OCI-LY1 (cell line): ENCODE measurements around the gene PRG2.

ENCODE experiments used
- H2AFZ ChIP-seq: fragments of 200-600 bp; sonication (generic), shearing (Covaris generic); 2 replicates; pipeline ENCODE4 v1.6.0; 2014; ENCODE audit warnings: antibody characterized with exemption, mild to moderate bottlenecking, low read length
- H3F3A ChIP-seq: fragments of 200-600 bp; sonication (generic), shearing (Covaris generic); 2 replicates; pipeline ENCODE4 v1.6.0; 2014; ENCODE audit warnings: mild to moderate bottlenecking, antibody characterized with exemption, low read length, moderate library complexity; ENCODE audit not compliant: insufficient read depth
- H3K27ac ChIP-seq: fragments of 200-600 bp; sonication (generic); 2 replicates; pipeline ENCODE4 v1.5.1; 2014; ENCODE audit warnings: low read length, mixed run types, mild to moderate bottlenecking, low read depth; ENCODE audit not compliant: poor library complexity, severe bottlenecking
- H3K27me3 ChIP-seq: fragments of 200-600 bp; sonication (generic); 2 replicates; pipeline ENCODE4 v1.6.0; 2014; ENCODE audit warnings: antibody characterized with exemption, mild to moderate bottlenecking, low read length, moderate library complexity; ENCODE audit not compliant: insufficient read depth
- H3K36me3 ChIP-seq: fragments of 200-600 bp; sonication (generic); 2 replicates; pipeline ENCODE4 v1.6.1; 2014; ENCODE audit warnings: mild to moderate bottlenecking, antibody characterized with exemption, low read length, moderate library complexity, mixed read lengths; ENCODE audit not compliant: insufficient read depth
- H3K4me1 ChIP-seq: fragments of 200-600 bp; sonication (generic); 2 replicates; pipeline ENCODE4 v1.5.1; 2014; ENCODE audit warnings: mild to moderate bottlenecking, low read length, moderate library complexity; ENCODE audit not compliant: insufficient read depth, severe bottlenecking
- H3K4me2 ChIP-seq: fragments of 200-600 bp; sonication (generic), shearing (Covaris generic); 2 replicates; pipeline ENCODE4 v1.6.1; 2014; ENCODE audit warnings: low read length
- H3K4me3 ChIP-seq: fragments of 200-600 bp; sonication (generic); 2 replicates; pipeline ENCODE4 v1.5.1; 2014; ENCODE audit warnings: low read length, low read depth, mild to moderate bottlenecking, mixed read lengths; ENCODE audit not compliant: poor library complexity, severe bottlenecking
- H3K79me2 ChIP-seq: fragments of 200-600 bp; shearing (Covaris generic); 2 replicates; pipeline ENCODE4 v1.6.1; 2016; ENCODE audit warnings: mixed run types, low read length, mixed read lengths; ENCODE audit not compliant: insufficient read depth
- H3K9ac ChIP-seq: fragments of 200-600 bp; sonication (generic), shearing (Covaris generic); 2 replicates; pipeline ENCODE4 v1.6.1; 2014; ENCODE audit warnings: mild to moderate bottlenecking, low read length, mixed read lengths
- H3K9me2 ChIP-seq: fragments of 200-600 bp; sonication (generic), shearing (Covaris generic); 2 replicates; pipeline ENCODE4 v1.6.1; 2014; ENCODE audit warnings: low read depth, mild to moderate bottlenecking, low read length, mixed read lengths
- H3K9me3 ChIP-seq: fragments of 200-600 bp; shearing (Covaris generic); 2 replicates; pipeline ENCODE4 v1.6.1; 2014; ENCODE audit warnings: low read length, mixed read lengths
- H4K20me1 ChIP-seq: fragments of 200-600 bp; sonication (generic), shearing (Covaris generic); 2 replicates; pipeline ENCODE4 v1.6.0; 2016; ENCODE audit warnings: mild to moderate bottlenecking, low read length; ENCODE audit not compliant: insufficient read depth
- CTCF ChIP-seq: fragments of 200-600 bp; sonication (generic), shearing (Covaris generic); IDR thresholded peaks from 2 replicates; pipeline ENCODE4 v1.5.1; 2017; ENCODE audit warnings: mild to moderate bottlenecking, antibody characterized with exemption, low read length, moderate library complexity, mixed read lengths
- EZH2 ChIP-seq: fragments of 200-600 bp; sonication (generic), shearing (Covaris generic); IDR thresholded peaks from 2 replicates; pipeline ENCODE4 v1.8.0; 2017; ENCODE audit warnings: borderline replicate concordance, mixed run types, mild to moderate bottlenecking, antibody characterized with exemption, low read length, moderate library complexity, mixed read lengths

The PRG2 gene

GRCh38 chr11:57360991-57361390, 29.5 kb downstream of the PRG2 start:
- Histone ChIP-seq H3K4me1 (no peaks in the 10 kb centered on the region), H3K4me2 (no peak overlapping the region), H3K27ac (no peak overlapping the region), H4K20me1 (no peaks in the 10 kb centered on the region), H3K79me2 (no peaks in the 10 kb centered on the region), H3K9me3 (no peaks in the 10 kb centered on the region), H3K4me3 (no peak overlapping the region), H3K9ac (no peak overlapping the region), H3K27me3 (no peaks in the 10 kb centered on the region), H3K9me2 (no peaks in the 10 kb centered on the region), H3F3A (no peaks in the 10 kb centered on the region), H2AFZ (no peak overlapping the region), H3K36me3 (no peaks in the 10 kb centered on the region)
- TF ChIP-seq CTCF (no peak), EZH2 (no peak)

- H3K9me2 ChIP-seq = no peaks in the 10 kb centered on the region
- no peak overlapping the region for H2AFZ ChIP-seq
- H3K27ac ChIP-seq = no peak overlapping the region
- no peaks in the 10 kb centered on the region for H3K4me1 ChIP-seq
- H3K4me3 ChIP-seq = no peak overlapping the region
- H3K9ac ChIP-seq = no peak overlapping the region
- no peaks in the 10 kb centered on the region for H3K79me2 ChIP-seq
- H3K36me3 ChIP-seq = no peaks in the 10 kb centered on the region
- TF ChIP-seq EZH2 (no peak), CTCF (no peak)
- no peak overlapping the region for H3K4me2 ChIP-seq
- no peaks in the 10 kb centered on the region for H3K27me3 ChIP-seq
- no peaks in the 10 kb centered on the region for H3F3A ChIP-seq
- no peaks in the 10 kb centered on the region for H4K20me1 ChIP-seq
- H3K9me3 ChIP-seq = no peaks in the 10 kb centered on the region
Observed at GRCh38 chr11:57359896-57360690, 30.4 kb downstream of the PRG2 start.

DNA sequence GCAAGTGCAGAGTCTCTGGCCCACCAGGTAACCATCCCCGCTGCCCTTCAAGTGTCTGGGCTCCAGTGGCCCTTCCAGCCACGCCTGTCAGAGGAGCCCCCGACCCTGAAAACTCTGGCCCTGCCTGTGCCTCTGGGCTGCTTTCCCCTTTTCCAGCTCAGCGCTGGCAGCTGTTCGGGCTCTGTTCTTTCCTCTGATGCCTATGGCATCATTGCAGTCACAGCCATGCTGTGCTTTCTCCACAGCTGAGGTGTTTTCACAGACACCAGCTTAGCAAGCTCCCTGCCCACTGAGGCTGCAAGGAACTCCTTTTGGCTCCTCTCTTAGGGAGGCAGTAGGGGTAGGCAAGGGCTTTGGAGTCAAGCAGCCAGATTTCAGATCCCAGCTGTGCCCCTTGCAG, 31.1 kb downstream of the PRG2 start:
- no peak for TF ChIP-seq EZH2
- no peak for TF ChIP-seq CTCF
- Histone ChIP-seq H3K9ac (no peak overlapping the region), H3K27me3 (no peaks in the 10 kb centered on the region), H3K79me2 (no peaks in the 10 kb centered on the region), H4K20me1 (no peaks in the 10 kb centered on the region), H2AFZ (no peak overlapping the region), H3K36me3 (no peaks in the 10 kb centered on the region), H3K4me1 (no peaks in the 10 kb centered on the region), H3F3A (no peaks in the 10 kb centered on the region), H3K4me3 (no peak overlapping the region), H3K27ac (no peak overlapping the region), H3K4me2 (no peak overlapping the region), H3K9me2 (no peaks in the 10 kb centered on the region), H3K9me3 (no peaks in the 10 kb centered on the region)
